PC-9 (cell line): ENCODE results near the gene STX12.

Experiments used
- EZH2 ChIP-seq: fragments of 200-600 bp; sonication (generic); IDR thresholded peaks from 2 replicates; pipeline ENCODE4 v1.8.0; 2017; ENCODE audit warnings: antibody characterized with exemption, low read depth
- TF ChIP-seq, protein P1 (sequence below): fragments of 200-600 bp; sonication (generic); conservative IDR thresholded peaks from 2 replicates; pipeline ENCODE4 v1.6.1; 2017; ENCODE audit warnings: mixed run types, antibody characterized with exemption, mild to moderate bottlenecking, moderate library complexity

DNA sequence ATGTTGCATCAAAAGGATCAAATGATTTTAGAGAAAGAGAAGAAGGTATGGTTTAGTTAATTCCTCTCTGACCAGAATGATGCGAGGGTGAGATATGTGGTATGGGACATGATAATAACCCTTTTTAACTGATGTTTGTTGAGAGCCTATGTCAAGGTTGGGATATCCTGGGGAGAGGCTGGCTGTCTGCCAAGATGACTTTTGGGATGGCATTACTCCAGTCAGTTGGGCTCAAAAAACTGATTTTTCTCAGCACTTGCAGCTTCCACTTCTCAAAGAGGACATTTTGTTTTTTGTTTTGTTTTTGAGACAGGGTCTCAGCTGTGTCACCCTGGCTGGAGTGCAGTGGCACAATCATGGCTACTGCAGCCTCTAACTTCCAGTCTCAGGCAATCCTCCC, 17.7 kb upstream of the STX12 start:
- no peak for TF ChIP-seq EZH2
- TF ChIP-seq, protein P1, sequence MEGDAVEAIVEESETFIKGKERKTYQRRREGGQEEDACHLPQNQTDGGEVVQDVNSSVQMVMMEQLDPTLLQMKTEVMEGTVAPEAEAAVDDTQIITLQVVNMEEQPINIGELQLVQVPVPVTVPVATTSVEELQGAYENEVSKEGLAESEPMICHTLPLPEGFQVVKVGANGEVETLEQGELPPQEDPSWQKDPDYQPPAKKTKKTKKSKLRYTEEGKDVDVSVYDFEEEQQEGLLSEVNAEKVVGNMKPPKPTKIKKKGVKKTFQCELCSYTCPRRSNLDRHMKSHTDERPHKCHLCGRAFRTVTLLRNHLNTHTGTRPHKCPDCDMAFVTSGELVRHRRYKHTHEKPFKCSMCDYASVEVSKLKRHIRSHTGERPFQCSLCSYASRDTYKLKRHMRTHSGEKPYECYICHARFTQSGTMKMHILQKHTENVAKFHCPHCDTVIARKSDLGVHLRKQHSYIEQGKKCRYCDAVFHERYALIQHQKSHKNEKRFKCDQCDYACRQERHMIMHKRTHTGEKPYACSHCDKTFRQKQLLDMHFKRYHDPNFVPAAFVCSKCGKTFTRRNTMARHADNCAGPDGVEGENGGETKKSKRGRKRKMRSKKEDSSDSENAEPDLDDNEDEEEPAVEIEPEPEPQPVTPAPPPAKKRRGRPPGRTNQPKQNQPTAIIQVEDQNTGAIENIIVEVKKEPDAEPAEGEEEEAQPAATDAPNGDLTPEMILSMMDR = no peak
